Neuron (in vitro differentiated cells): ENCODE data around the gene DCBLD2.
"Not testable (repeated sequence)": the region's sequence is repeated elsewhere in the genome, so short reads cannot be mapped to it uniquely, and the experiment has no call there.

Experiments
- H2AFZ ChIP-seq: one replicate; pipeline ENCODE4 v1.6.1; 2013; ENCODE audit warnings: low read depth, mild to moderate bottlenecking, inconsistent platforms, low read length, moderate library complexity
- H3K27me3 ChIP-seq: one replicate; pipeline ENCODE4 v1.6.1; 2013; ENCODE audit warnings: low read length; ENCODE audit not compliant: insufficient read depth
- H3K36me3 ChIP-seq: one replicate; pipeline ENCODE4 v1.6.1; 2013; ENCODE audit warnings: low read length; ENCODE audit not compliant: insufficient read depth
- H3K4me1 ChIP-seq: one replicate; pipeline ENCODE4 v1.6.1; 2013; ENCODE audit warnings: low read length; ENCODE audit not compliant: insufficient read depth
- H3K4me3 ChIP-seq: 2 replicates; pipeline ENCODE4 v1.5.1; 2013; ENCODE audit warnings: mild to moderate bottlenecking, low read length, moderate library complexity
- H3K9me3 ChIP-seq: one replicate; pipeline ENCODE4 v1.6.1; 2013; ENCODE audit warnings: low read length

DCBLD2 gene

GRCh38 chr3:98843266-98843959, 58.1 kb downstream of the DCBLD2 start:
- Histone ChIP-seq H3K9me3 (peaks cover 7% of the 10 kb centered on the region), H2AFZ (no peak overlapping the region), H3K4me3 (no peak overlapping the region), H3K4me1 (no peaks in the 10 kb centered on the region), H3K27me3 (no peaks in the 10 kb centered on the region), H3K36me3 (peaks cover 37% of the 10 kb centered on the region)

- Histone ChIP-seq H3K36me3 (peaks cover 19% of the 10 kb centered on the region), H3K4me3 (no peak overlapping the region), H3K9me3 (peaks cover 4% of the 10 kb centered on the region), H3K27me3 (no peaks in the 10 kb centered on the region), H3K4me1 (no peaks in the 10 kb centered on the region), H2AFZ (no peak overlapping the region)
These were observed 61.6 kb downstream of the DCBLD2 start for GRCh38 chr3:98839846-98840245.

- H3K27me3 ChIP-seq, H3K4me3 ChIP-seq, H3K4me1 ChIP-seq, H2AFZ ChIP-seq: not testable (repeated sequence)
- Histone ChIP-seq H3K9me3 (peaks cover 14% of the 10 kb centered on the region), H3K36me3 (peaks cover 14% of the 10 kb centered on the region)
These were observed 70.4 kb downstream of the DCBLD2 start for GRCh38 chr3:98831060-98831459.

GRCh38 chr3:98829246-98829832, 72.2 kb downstream of the DCBLD2 start:
- Histone ChIP-seq H3K4me3 (no peak overlapping the region), H3K27me3 (no peaks in the 10 kb centered on the region), H2AFZ (no peak overlapping the region), H3K4me1 (no peaks in the 10 kb centered on the region), H3K36me3 (peaks cover 20% of the 10 kb centered on the region), H3K9me3 (peaks cover 14% of the 10 kb centered on the region)

- Histone ChIP-seq H3K27me3 (no peaks in the 10 kb centered on the region), H3K4me1 (no peaks in the 10 kb centered on the region), H3K36me3 (peaks cover 18% of the 10 kb centered on the region), H2AFZ (no peak overlapping the region), H3K4me3 (no peak overlapping the region), H3K9me3 (peaks cover 6% of the 10 kb centered on the region)
These were observed 74.1 kb downstream of the DCBLD2 start for GRCh38 chr3:98827221-98827920.

- no peak overlapping the region for H3K4me3 ChIP-seq
- H3K9me3 ChIP-seq: peaks cover 4% of the 10 kb centered on the region
- no peaks in the 10 kb centered on the region for H3K27me3 ChIP-seq
- H2AFZ ChIP-seq: no peak overlapping the region
- no peaks in the 10 kb centered on the region for H3K4me1 ChIP-seq
- peaks cover 28% of the 10 kb centered on the region for H3K36me3 ChIP-seq
These were observed 75.4 kb downstream of the DCBLD2 start for GRCh38 chr3:98826126-98826525.

GRCh38 chr3:98824256-98824655, 77.2 kb downstream of the DCBLD2 start:
- Histone ChIP-seq H3K9me3 (peaks cover 2% of the 10 kb centered on the region), H2AFZ (no peak overlapping the region), H3K4me3 (no peak overlapping the region), H3K27me3 (no peaks in the 10 kb centered on the region), H3K36me3 (peaks cover 43% of the 10 kb centered on the region), H3K4me1 (no peaks in the 10 kb centered on the region)

- Histone ChIP-seq H3K36me3 (peaks cover 46% of the 10 kb centered on the region), H3K4me1 (no peaks in the 10 kb centered on the region), H3K27me3 (no peaks in the 10 kb centered on the region), H2AFZ (no peak overlapping the region), H3K4me3 (no peak overlapping the region), H3K9me3 (no peaks in the 10 kb centered on the region)
These were observed 77.7 kb downstream of the DCBLD2 start for GRCh38 chr3:98823791-98824190.

GRCh38 chr3:98821063-98821462, 80.4 kb downstream of the DCBLD2 start:
- H3K9me3 ChIP-seq: no peaks in the 10 kb centered on the region
- H3K27me3 ChIP-seq: no peaks in the 10 kb centered on the region
- H3K36me3 ChIP-seq: peaks cover 66% of the 10 kb centered on the region
- H2AFZ ChIP-seq: no peak overlapping the region
- no peaks in the 10 kb centered on the region for H3K4me1 ChIP-seq
- no peak overlapping the region for H3K4me3 ChIP-seq

- no peaks in the 10 kb centered on the region for H3K27me3 ChIP-seq
- peaks cover 75% of the 10 kb centered on the region for H3K36me3 ChIP-seq
- H3K4me3 ChIP-seq: no peak overlapping the region
- no peak overlapping the region for H2AFZ ChIP-seq
- peaks cover 6% of the 10 kb centered on the region for H3K4me1 ChIP-seq
- H3K9me3 ChIP-seq: no peaks in the 10 kb centered on the region
These were observed 83.9 kb downstream of the DCBLD2 start for GRCh38 chr3:98817547-98818041.

- no peaks in the 10 kb centered on the region for H3K27me3 ChIP-seq
- peaks cover 77% of the 10 kb centered on the region for H3K36me3 ChIP-seq
- H3K4me1 ChIP-seq: peaks cover 6% of the 10 kb centered on the region
- H2AFZ ChIP-seq: no peak overlapping the region
- no peaks in the 10 kb centered on the region for H3K9me3 ChIP-seq
- H3K4me3 ChIP-seq: no peak overlapping the region
These were observed 86.6 kb downstream of the DCBLD2 start for GRCh38 chr3:98814817-98815420.

GRCh38 chr3:98812851-98813374, 88.6 kb downstream of the DCBLD2 start:
- Histone ChIP-seq H2AFZ (no peak overlapping the region), H3K36me3 (peaks cover 81% of the 10 kb centered on the region), H3K9me3 (no peaks in the 10 kb centered on the region), H3K4me3 (no peak overlapping the region), H3K27me3 (no peaks in the 10 kb centered on the region), H3K4me1 (peaks cover 6% of the 10 kb centered on the region)

GRCh38 chr3:98811048-98811447, 90.4 kb downstream of the DCBLD2 start:
- H3K4me1 ChIP-seq: peaks cover 6% of the 10 kb centered on the region
- H3K9me3 ChIP-seq: peaks cover 4% of the 10 kb centered on the region
- H3K36me3 ChIP-seq: peaks cover 82% of the 10 kb centered on the region
- H3K27me3 ChIP-seq: no peaks in the 10 kb centered on the region
- H2AFZ ChIP-seq: no peak overlapping the region
- H3K4me3 ChIP-seq: no peak overlapping the region
